HUDEP-2 (cell line): ENCODE data around the gene PRDM8.

Experiments used
- DNase-seq, 76 experiments: peaks; one replicate each; lab custom pipeline; 2025; ENCODE audit not compliant: unreplicated experiment in 76 of 76; lab: John Stamatoyannopoulos, UW

Gene PRDM8

DNA sequence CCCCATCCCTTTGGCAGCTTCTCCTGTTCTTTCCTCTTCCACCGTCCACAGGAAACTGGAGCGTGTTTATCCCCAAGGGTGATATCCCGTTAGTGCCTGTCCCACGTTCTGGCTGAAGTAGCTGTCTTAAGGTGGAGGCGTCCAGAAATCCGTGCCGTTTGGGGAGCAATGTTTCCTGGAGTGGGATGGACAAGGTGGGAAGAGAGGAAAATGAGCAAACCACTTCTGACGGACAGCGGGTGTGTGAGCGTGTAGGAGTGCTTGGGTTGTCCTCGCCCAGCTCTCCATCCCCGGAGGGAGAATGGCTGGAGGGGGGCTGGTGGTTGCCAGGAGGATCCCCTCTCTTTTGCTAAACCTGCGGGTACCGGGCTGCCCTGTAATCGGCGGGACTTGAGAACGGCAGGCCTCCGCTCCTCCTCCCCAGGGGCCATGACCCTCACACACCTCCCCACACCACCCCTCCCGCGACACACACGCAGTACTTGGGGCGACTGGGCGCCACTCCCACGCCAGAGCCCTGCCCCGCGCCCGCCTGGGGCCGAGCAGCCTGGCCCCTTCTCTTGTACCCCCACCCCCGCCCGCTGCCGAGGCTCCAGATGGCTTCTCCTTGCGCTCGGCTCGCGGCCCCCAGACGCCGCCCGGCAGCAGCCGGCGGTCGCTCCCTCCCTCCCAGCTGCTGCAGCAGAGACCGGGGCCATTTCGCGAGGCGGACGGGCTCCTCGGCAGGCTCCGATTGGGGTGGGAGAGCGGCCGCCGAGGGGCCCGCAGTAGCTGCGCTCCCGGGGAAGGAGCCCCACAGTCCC is 13.9 kb upstream of the PRDM8 start:
- DNase-seq, result no peak

DNA sequence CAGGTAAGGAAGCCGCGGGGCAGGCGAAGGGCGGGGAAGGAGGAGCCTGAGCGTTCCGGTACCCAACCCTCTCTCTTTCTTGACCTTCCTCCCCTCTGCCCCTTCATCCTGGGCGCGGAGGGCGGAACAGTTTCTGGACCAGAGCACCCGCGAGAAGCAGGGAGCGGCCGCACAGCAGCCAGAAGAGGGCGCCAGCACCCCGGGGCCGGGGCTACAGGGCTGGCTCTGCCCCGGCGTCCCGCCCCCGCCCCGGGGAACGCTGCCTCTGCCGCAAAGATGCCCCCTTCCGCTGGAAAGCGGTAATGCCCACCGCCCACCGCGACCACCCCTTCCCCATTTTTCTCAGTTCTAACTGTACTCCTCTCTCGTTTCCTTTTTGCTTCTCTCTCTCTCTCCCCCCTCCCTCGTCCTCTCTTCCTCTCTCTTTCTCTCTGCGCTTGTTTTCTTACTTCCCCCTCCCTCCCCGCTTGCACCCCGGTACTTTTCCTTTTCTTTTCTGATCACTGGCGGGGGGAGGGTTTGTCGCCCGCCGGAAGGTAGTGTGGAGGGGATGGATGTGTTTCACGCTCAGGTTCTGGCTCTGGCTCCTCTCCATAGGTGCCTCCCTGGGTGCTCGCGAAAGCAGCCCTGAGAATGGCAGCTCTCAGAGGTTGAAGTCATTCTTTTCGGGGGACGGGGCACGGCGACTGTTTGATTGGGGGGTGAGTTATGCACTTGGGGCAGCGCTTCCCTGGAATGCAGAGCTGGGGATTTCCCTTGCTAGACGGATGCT is 13.1 kb upstream of the PRDM8 start:
- DNase-seq, result peak in 68 of 76 experiments; percentile 2 to 83 (median 52)

DNA sequence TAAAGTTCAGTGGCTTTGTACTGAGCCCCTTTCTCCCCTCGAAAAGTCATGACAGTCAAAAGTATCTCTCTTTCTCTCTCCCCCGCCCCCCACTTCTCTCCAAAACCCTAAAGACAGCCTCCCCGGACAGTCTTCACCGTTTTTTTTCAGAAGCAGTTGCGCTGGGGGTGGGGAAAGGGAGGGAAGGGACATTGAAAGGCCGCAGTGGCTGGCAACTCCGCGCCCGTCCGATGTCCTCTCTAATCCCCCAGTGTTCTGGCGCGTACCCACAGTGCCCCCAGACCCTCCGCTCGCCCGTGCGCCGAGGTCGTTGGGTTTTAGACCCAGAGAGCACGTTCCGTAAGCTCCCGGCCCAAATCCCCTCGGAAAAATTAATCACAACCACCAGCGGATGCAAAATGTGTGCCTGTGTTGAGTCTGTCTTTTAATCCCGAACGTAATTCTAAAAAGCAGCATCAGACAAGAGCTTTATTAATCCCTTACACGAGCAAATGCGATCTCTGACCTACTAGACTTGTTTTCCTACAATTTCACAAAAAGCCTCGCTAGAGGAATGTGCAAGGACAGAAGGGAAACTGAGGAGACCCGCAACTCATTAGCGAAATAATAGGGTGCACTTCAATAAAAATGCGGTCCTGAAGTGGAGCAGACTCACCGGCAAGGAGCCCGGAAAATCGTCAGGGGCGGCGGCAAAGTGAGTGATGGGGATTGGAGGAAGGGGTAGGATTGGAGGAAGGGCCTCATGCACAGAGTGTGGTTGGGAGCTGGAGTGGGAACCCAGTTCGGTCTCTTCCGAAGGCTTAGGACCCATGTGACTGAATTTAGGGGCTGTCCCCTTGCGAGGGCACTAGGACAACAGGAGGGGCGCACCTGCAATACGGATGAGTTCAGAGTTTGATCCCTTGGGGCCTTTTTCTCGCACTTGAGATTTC is 12.2 kb upstream of the PRDM8 start:
- peak in 2 of 76 experiments; percentile 6 to 9 for DNase-seq

DNA sequence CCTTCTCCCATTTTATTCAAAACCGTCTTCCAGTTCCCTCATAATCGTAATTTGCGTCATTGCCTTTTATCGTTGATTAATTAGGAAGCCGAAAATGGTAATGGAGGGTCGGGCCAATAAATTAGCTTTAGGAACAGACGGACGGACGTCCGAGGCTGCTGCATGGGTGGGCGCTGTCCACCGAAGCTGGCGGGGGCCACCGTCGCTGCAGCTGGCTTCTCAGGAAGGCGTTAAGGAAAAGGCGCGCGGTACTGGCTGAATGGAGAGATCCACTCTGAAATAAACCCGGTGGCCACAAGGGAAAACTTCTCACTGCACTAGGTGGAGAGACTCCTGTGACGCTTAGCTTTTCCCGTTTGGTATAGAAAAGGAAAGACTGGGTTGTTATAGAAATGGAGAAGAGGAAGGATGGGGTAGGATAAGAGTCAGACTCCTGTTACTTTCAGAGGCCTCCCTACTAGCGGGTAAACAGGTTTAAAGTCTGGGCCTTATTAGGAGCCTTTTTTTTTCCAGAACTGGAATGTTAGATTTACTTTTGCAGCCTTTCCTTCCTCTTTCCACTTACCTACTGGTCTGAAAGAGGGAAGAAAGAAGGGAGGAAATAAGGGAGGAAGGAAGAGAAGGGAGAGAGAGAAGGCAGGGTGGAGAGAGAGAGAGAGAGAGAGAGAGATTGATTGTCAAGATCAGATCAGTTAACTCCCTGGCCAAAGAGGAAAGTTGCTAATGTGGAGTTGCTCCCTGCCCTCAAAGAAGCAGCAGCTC is 11.3 kb upstream of the PRDM8 start:
- DNase-seq, result no peak

DNA sequence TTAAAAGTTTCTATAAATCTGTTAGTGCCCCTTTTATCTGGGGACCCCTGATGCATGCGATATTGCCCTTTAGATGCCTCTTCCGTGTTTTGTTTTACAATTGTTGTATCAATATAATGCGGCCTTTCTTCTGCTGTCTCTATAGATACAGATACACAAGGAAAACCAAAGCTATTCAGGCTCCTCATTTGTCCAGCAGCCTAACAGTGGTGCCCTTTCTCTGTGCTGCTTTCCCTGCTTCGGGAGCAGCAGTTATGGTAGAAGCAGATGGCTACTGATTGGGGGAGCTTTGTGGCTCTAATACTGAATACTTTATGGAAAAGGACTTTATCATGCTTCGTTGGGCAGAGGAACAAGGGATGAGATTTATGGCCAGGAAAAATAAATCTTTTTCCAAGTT is 10.6 kb upstream of the PRDM8 start:
- no peak for DNase-seq

DNA sequence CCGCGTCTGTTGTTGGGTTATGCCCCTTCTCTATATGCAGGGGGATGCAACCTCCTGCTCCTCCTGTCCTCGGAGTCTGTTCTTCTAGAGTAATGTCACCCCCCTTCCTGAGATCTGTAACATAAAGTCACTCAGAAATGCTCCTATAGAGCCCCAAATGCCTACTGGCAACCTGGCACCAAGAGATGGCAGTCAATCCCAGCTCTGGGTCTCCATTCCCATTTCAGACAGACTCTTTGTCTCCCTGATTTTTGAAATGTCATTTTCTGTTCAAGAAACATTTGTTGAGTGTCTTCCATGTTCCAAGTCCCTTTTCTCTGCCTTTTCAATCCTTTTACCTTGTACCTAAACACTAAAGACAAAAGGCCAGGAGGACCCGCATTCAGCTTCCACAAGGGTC is 9.6 kb upstream of the PRDM8 start:
- DNase-seq, result no peak

DNA sequence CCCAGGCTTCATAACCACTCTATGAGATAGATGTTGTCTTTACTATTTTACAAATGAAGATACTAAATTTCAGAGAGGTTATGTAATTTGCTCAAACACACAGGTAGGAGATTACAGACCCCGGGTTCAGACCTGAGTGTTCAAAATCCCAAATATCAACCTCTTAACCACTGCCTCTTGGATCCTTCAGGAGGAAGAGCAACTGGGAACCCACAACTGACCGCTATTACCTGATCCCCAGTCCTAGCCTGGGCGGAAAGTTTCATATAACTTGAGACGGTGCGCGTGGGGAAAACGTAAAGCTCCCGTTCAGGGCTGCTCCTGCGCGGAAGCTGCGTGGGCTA is 8.9 kb upstream of the PRDM8 start:
- DNase-seq, result no peak

DNA sequence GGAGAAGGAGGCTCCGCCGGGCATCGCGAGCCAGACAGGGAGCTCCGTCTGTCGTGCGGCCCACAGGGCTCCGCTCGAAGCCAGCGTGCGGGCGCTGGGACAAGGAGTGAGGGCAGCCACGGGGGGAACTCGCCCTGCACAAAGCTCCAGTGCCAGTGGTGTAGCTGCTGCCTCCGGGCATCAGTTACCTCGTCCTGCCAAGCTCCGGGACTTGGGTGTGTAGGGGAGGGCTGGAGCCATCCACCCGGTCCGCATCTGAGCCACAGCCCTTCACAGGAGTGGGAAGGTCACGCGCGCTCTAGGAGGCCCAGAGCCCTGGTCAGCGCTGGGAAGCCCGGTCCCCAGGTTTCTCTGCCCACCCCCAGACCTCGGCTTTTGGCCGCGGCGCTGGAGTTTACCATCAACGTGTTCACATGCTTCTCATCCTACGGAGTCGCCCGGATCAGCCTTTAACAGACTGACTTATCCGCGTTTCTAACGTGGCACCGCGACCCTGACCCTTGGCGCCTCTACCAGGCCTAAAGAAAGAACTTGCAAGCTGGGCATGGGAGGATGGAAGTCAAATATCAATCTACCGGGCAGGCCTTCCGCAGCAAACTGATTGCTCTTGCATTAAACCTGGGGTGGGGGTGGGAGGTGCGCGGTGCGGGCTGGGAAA is 8.4 kb upstream of the PRDM8 start:
- DNase-seq, result no peak

DNA sequence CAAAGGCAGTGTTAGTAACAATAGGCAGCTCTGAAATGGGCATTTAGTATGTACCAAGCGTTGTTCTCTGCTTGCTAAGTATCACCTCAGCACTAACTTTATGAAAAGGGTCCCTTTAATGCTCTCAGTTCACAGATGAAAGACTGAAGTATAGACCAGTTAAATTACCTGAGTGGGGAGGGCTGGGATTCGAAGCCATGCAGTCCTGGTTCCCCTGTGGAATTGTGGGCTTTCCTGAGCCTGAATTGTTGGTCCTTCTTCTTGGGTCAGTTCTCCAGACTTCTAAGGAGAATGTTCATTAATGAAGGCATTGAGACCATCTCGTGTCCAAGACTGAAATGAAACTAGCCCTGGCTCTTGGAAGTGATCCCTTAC is 7.7 kb upstream of the PRDM8 start:
- no peak for DNase-seq

DNA sequence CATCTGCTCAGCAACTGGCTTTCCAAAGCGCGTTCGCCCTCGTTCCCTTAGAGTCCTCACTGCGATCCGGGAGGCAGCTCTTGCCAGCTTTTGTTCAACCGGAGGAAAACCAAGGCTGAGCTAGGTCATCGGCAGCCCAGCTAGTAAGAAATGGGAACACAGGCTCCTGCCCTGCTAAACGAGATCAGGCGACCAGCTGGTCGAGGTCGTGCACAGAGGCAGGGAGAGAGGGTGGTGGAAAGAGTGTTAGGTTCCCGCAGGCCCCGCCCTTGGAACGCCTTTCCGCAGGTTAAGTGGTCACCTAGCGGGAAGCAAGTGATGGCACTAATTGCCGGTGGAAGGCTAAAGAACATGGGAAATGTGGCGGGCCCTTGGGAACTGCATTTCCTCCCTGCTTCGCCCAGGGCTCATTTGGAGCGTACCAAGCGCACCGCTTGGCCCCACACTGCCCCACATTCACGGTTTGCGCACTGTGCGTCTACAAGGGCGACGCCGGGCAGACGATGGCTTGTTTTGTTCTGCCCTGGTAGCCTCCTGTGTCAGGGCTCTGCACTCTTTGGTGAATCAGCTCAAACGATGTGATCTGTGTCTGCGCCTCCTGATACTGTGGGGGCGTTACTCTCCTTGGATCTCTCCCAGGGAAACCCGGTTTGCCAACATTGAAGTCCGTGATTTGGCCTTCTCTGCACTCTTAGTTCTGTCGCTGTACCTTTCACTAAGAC is 7.2 kb upstream of the PRDM8 start:
- no peak for DNase-seq

DNA sequence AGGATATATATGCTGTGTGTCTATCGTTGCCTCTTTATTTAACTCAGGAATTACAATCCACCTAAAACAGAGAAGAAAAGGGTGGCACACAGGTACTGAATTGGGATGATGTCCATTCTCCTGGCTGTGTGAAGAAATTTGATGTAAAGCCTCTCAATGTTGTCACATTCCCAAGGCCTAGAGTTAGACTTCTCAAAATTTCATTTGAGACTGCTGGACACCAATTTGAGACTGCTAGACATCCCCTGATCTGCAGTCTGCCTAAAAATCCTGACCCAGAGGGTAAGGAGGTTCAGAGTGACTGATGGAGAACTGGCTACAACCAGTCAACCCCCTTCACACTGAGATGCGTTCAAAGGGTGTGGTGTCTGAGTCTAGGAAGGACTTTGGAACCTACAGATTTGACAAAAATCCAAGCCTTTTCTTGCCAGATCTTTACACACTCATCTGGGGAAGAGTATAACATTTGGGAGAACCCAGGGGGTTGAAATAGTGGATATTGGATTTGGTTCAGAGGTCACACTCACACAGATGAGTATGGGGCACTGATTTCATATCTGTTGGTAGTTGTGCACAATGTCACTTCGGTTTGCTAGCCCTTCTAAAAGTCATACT is 4.9 kb upstream of the PRDM8 start:
- no peak for DNase-seq

DNA sequence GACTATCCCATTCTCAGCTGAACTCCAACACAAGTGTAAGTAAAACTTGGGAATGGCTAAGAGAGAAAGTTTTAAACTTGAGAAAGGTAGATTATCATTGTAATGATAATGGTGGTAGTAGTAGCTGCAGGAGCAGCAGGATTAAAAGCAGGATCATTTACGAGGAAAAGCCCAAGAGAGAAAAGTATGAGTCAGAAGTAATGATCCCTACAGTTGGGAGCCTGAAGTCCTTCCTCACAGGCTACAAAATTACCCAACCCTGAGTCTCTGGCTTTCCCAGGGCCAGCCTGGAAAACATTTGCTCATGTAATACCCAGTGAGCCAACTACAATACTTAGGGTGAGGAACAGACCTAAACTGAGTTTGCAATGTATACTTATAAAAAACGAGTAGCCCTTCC is 4.4 kb upstream of the PRDM8 start:
- DNase-seq, result no peak

DNA sequence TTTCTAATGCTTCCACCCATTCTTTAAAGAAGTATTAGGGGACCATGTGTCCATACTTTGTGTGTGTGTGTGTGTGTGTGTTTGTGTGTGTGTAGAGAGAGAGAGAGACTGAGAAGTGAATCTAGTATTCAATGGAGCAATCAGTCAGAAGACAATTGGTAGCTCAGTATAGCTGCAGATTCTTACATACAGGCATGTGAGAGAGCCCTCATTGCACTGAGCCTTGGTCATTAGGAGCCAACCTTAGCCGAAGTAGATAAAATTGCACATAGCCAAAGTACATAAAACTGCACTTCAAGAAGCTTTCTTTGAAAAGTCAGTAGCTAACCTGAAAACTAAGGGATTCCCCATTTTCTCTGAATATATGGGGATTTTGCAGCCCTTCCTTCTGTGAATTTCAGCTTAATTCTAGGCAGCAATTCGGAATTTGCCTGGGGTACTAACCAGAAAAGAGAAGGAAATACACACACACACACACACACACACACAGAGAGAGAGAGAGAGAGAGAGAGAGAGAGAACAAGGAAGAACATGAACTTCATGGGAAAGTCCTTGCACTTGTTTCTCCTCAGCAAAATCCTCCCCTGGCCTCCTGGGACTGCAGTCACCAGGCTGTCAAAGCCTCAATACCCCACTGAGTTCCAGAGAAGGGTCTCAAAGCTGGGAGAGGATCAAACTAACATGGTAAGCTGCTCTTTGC is 1.7 kb upstream of the PRDM8 start:
- no peak for DNase-seq

DNA sequence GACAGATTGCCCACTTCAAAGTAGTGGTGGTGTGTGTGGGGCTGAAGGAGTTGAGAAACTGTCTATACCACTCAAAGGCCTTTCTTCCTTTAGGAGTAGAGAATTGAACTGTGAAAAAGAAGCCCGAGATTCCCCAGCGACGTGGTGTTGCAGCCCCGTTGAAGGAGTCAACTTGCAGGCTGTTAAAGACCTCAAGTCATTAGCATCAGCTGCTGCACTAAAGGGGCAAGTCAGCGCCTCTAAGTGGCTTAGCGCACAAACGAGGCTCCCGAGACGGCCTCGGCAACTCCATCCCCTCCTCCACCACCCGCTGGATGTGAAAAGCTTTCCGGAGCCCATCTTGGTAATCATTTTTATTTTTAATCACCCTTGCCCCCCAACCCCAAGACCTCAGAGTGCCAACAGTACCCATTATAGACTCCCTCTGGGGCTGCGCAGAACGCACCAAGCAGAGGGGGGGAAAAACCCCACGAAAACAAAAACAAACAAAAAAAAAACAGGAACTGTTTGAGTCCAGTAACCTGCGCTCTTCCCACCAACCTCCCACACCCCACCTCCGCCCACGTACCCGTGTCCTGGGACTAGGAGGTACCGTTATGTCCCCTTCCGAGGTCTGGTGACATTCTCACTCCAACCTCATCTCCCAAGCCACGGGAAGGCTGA is 913 bp upstream of the PRDM8 start:
- no peak for DNase-seq

DNA sequence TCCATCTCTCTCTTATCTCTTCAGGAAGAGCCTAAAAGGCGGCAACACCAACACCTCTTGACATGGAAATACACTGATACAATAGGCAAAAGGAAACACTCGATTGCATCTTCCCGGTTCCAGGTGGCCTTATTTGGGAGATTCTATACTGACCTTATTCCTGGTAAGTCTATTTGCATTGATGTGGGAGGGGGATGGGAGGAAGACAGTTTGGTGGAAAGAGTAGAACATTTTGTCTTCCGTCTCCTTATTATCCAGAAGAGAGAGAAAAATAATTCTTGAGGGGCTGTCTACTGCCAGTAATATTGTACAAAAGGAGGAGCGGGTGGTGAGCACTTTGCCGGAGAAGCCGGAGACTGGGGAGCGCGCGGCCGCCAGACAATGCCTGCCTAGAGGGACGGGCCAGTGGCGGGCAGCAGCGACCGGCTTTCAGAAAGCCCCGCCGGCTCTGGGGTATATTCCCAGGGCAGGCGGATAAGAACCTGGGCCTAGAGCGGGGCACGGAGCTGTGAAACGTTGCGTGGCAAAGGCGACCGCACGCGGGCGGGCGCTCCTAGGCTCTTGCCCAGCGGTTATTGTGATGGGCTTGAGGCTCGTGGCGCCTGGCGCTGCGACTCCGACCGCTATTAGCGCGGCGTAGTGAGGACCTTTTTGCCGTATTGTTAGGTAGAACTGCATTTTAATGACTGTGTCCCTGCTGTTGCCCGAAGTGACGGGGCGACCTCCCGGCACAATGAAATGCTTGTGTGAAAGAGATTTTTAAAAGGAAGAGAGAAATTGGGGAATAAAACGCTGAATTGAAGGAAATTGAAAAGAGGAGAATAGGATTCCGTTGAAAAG is 518 bp downstream of the PRDM8 start:
- peak in 3 of 76 experiments; percentile 5 to 7 (median 5) for DNase-seq

DNA sequence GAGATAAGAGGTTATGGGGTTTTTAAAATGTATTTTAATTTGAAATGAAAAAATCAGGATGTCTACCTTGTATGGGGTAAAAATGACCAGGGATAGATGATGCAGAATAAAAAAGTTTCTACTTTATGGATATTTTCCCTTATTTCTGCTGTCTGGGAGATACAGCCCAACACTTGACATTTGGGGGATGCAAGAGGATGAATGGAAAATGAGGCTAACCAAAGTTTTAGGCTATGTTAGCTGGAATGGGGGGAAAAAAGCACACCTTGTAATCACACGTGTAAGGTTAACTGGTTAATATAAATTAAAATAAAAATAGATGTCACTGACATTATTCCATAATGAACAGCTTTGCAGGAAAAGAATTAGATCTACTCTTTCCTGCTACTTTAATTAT is 1.1 kb downstream of the PRDM8 start:
- no peak for DNase-seq

DNA sequence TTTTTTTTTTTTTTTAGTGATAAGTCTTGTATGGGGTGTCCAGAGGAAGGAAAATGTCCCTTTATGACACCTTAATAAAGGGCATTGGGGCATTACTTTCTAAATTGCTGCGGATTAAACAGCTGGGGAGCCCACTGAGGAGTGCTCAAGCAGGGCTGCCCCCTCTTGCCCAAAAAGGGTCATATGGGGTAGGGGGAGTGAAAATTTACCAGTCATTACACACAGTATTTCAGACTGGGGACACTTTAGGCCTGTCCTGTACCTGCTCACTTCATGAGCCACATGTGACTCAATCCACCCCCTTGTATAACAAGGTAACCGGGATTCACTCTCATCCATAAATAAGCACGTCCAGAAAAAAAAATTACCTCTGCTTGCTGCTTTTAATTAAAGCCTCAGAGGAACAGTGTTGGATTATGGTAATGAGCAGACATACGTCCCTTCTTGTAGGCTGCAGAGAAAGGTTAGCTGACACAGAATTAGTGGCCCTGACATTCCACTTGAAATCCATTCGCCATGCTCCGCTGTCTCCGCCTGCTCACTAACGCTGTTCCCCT is 1.8 kb downstream of the PRDM8 start:
- DNase-seq, result no peak
